Prostate gland (tissue), 2 donors: Measurements from ENCODE around the gene PANK2. TPM values are rescaled to one million over a fixed set of nuclear protein-coding genes. Genes with fewer than 3 reads are reported as not detected.

Source experiments
- DNase-seq: peaks from one replicate; pipeline ENCODE4 v3.0.0-alpha.2; 2019; ENCODE audit warnings: low spot score
- H3K27ac ChIP-seq, 2 donors: fragments of 200-600 bp; sonication (generic); 2 replicates each; pipeline ENCODE4 v1.5.1; 2017 to 2019
- H3K27me3 ChIP-seq: fragments of 200-600 bp; sonication (generic); replicated peaks from 2 replicates; pipeline ENCODE4 v1.5.1; 2019; ENCODE audit not compliant: insufficient read depth
- H3K36me3 ChIP-seq, 2 donors: fragments of 200-600 bp; sonication (generic); 1 replicate in 1 of 2; 2 replicates in 1 of 2; pipeline versions ENCODE4 v1.5.1 to v1.8.1; 2017 to 2019
- H3K4me1 ChIP-seq: fragments of 200-600 bp; sonication (generic); replicated peaks from 2 replicates; pipeline ENCODE4 v1.5.1; 2019
- H3K4me3 ChIP-seq, 2 donors: fragments of 200-600 bp; sonication (generic); 2 replicates each; pipeline ENCODE4 v1.5.1; 2017 to 2019
- H3K9me3 ChIP-seq: fragments of 200-600 bp; sonication (generic); 2 replicates; pipeline ENCODE4 v1.5.1; 2017
- CTCF ChIP-seq, 4 experiments: fragments of 200-600 bp in 2 of 4; fragments of 450-650 bp in 2 of 4; sonication (generic) in 2 of 4; IDR thresholded peaks; 1 replicate in 3 of 4; 2 replicates in 1 of 4; pipeline ENCODE4 v1.5.1; 2016 to 2019; ENCODE audit warnings: antibody characterized with exemption in 4 of 4, mild to moderate bottlenecking in 2 of 4, moderate library complexity in 2 of 4
- POLR2A ChIP-seq: fragments of 450-650 bp; IDR thresholded peaks from one replicate; pipeline ENCODE4 v1.6.1; 2016; ENCODE audit warnings: antibody characterized with exemption, mild to moderate bottlenecking
- POLR2AphosphoS5 ChIP-seq: sonication (generic); formaldehyde crosslinking; IDR thresholded peaks from one replicate; pipeline ENCODE4 v1.6.1; 2017; ENCODE audit warnings: antibody characterized with exemption
- WGBS: methylation state at CpG from one replicate; pipeline ENCODE4 v1.1.5; 2018; 5-methylcytosine and 5-hydroxymethylcytosine counted together
- intact Hi-C: fragments of 100-400 bp; cut with DNase I; formaldehyde crosslinking; loops from one replicate; pipeline ENCODE4 v1.14.2; 2022
- total RNA-seq, 2 donors: library from RNA; depleted of rRNA; stranded (reverse); fragments of >200 nt; gene quantifications; one replicate each; pipeline ENCODE4 v1.1.0, GENCODE V29; 2016

PANK2 gene
- total RNA-seq, 2 donors from 2014 or later: 49.7 to 53.9 TPM

- Histone ChIP-seq H3K36me3 (peaks cover 10 to 33% of the 10 kb centered on the region in 2 donors), H3K27ac (no peak overlapping the region), H3K4me1 (no peaks in the 10 kb centered on the region), H3K27me3 (no peaks in the 10 kb centered on the region), H3K9me3 (no peaks in the 10 kb centered on the region), H3K4me3 (no peak overlapping the region)
- TF ChIP-seq POLR2A: no peak
- no peak for TF ChIP-seq POLR2AphosphoS5
- TF ChIP-seq CTCF (IDR thresholded peaks at IDR 0.05): no peak
- intact Hi-C loops: no loop called here
- WGBS: 62% methylated on average over 2 of the region's 2 CpGs
- DNase-seq: no peak
Measured at GRCh38 chr20:3867802-3868201, 21.4 kb upstream of the PANK2 start.

- Histone ChIP-seq H3K27ac (no peak overlapping the region), H3K4me3 (no peak overlapping the region), H3K36me3 (peaks cover 4 to 16% of the 10 kb centered on the region in 2 donors), H3K9me3 (no peaks in the 10 kb centered on the region), H3K27me3 (no peaks in the 10 kb centered on the region), H3K4me1 (no peaks in the 10 kb centered on the region)
- intact Hi-C loops: no loop called here
- DNase-seq: no peak
- TF ChIP-seq POLR2A (no peak), POLR2AphosphoS5 (no peak), CTCF (IDR thresholded peaks at IDR 0.05) (no peak)
- 85% methylated on average over 10 of the region's 10 CpGs for WGBS
Measured at GRCh38 chr20:3869839-3870634, 19.1 kb upstream of the PANK2 start.

- 86% methylated on average over 4 of the region's 4 CpGs for WGBS
- Histone ChIP-seq H3K4me3 (no peak overlapping the region), H3K36me3 (peaks cover 2 to 5% of the 10 kb centered on the region in 2 donors), H3K27me3 (no peaks in the 10 kb centered on the region), H3K27ac (no peak overlapping the region), H3K9me3 (no peaks in the 10 kb centered on the region), H3K4me1 (no peaks in the 10 kb centered on the region)
- intact Hi-C loops: no loop called here
- no peak for DNase-seq
- TF ChIP-seq POLR2AphosphoS5 (no peak), POLR2A (no peak), CTCF (IDR thresholded peaks at IDR 0.05) (no peak)
Measured at GRCh38 chr20:3871550-3872265, 17.5 kb upstream of the PANK2 start.

- Histone ChIP-seq H3K4me3 (no peak overlapping the region), H3K27ac (no peak overlapping the region), H3K4me1 (no peaks in the 10 kb centered on the region), H3K36me3 (no peaks in the 10 kb centered on the region), H3K9me3 (no peaks in the 10 kb centered on the region), H3K27me3 (no peaks in the 10 kb centered on the region)
- WGBS: 94% methylated on average over 5 of the region's 5 CpGs
- intact Hi-C loops: no loop called here
- no peak for DNase-seq
- TF ChIP-seq CTCF (IDR thresholded peaks at IDR 0.05): no peak
- no peak for TF ChIP-seq POLR2A
- TF ChIP-seq POLR2AphosphoS5: no peak
Measured at GRCh38 chr20:3873507-3873906, 15.7 kb upstream of the PANK2 start.
